GM12801 (cell line): ENCODE results near the gene NRSN1.

Experiments
- CTCF ChIP-seq: IDR thresholded peaks from one replicate; pipeline ENCODE4 v1.5.1; 2011; ENCODE audit warnings: control low read depth; ENCODE audit not compliant: insufficient read length; ENCODE audit errors: extremely low read depth

The NRSN1 gene

GRCh38 chr6:24139639-24140038, 13.6 kb downstream of the NRSN1 start:
- TF ChIP-seq CTCF, result no peak

- TF ChIP-seq CTCF, result no peak
Measured at GRCh38 chr6:24140591-24140990, 14.6 kb downstream of the NRSN1 start.

GRCh38 chr6:24145690-24146131, 19.7 kb downstream of the NRSN1 start:
- no peak for TF ChIP-seq CTCF

- TF ChIP-seq CTCF, result no peak
Measured at GRCh38 chr6:24146871-24147270, 20.9 kb downstream of the NRSN1 start.

GRCh38 chr6:24147511-24148153, 21.6 kb downstream of the NRSN1 start:
- TF ChIP-seq CTCF, result no peak

- no peak for TF ChIP-seq CTCF
Measured at GRCh38 chr6:24148154-24148570, 22.1 kb downstream of the NRSN1 start.

GRCh38 chr6:24148684-24149083, 22.7 kb downstream of the NRSN1 start:
- TF ChIP-seq CTCF, result no peak
